Left renal pelvis (tissue), 4 donors: ENCODE data around the gene ZYG11A. TPM values are rescaled to one million over a fixed set of nuclear protein-coding genes. Genes with fewer than 3 reads are reported as not detected.
A peak's percentile ranks its signal among the peaks of the same experiment; 100 is the strongest.
"Not testable (repeated sequence)": the region's sequence is repeated elsewhere in the genome, so short reads cannot be mapped to it uniquely, and the experiment has no call there.

ENCODE experiments used
- DNase-seq, 4 donors: peaks; one replicate each; pipeline ENCODE4 v3.0.0-alpha.2; 2013; ENCODE audit warnings: low read depth in 4 of 4, low spot score in 3 of 4
- polyA plus RNA-seq, 4 donors: library from polyadenylated mRNA; unstranded; fragments of 120-200 nt; gene quantifications; one replicate each; pipeline ENCODE4 v1.2.1, GENCODE V29; 2013; ENCODE audit not compliant: insufficient read length in 4 of 4

ZYG11A gene
- under 1 TPM; 0.17 to 0.23 (median 0.18) TPM for polyA plus RNA-seq

GRCh38 chr1:52842643-52843310, at the start of gene ZYG11A:
Gene ZYG11A, plus strand, starts transcription at chr1:52842760. Its CDS starts 124 bp downstream, at chr1:52842884.
- DNase-seq: peak in 1 of 4 donors; percentile 29

- not testable (repeated sequence) for DNase-seq
These were observed 48.8 kb upstream of the ZYG11A start for GRCh38 chr1:52793717-52794116.

GRCh38 chr1:52795464-52795863, 47.1 kb upstream of the ZYG11A start:
- DNase-seq: no peak

- no peak for DNase-seq
These were observed 44.2 kb upstream of the ZYG11A start for GRCh38 chr1:52798331-52798730.

GRCh38 chr1:52801011-52801410, 41.5 kb upstream of the ZYG11A start:
- no peak for DNase-seq

GRCh38 chr1:52804083-52804482, 38.5 kb upstream of the ZYG11A start:
- not testable (repeated sequence) for DNase-seq

GRCh38 chr1:52814465-52814864, 28.1 kb upstream of the ZYG11A start:
- DNase-seq: no peak

GRCh38 chr1:52820830-52821229, 21.7 kb upstream of the ZYG11A start:
- DNase-seq: not testable (repeated sequence)

GRCh38 chr1:52825868-52826267, 16.7 kb upstream of the ZYG11A start:
- no peak for DNase-seq

GRCh38 chr1:52834798-52835197, 7.8 kb upstream of the ZYG11A start:
- no peak for DNase-seq

- DNase-seq: no peak
These were observed 6.5 kb upstream of the ZYG11A start for GRCh38 chr1:52836035-52836434.

- not testable (repeated sequence) for DNase-seq
These were observed 3.4 kb upstream of the ZYG11A start for GRCh38 chr1:52839175-52839574.

GRCh38 chr1:52845119-52845518, 2.6 kb downstream of the ZYG11A start:
- not testable (repeated sequence) for DNase-seq

- no peak for DNase-seq
These were observed 5.9 kb downstream of the ZYG11A start for GRCh38 chr1:52848423-52848822.

GRCh38 chr1:52850951-52851350, 8.4 kb downstream of the ZYG11A start:
- DNase-seq: no peak

GRCh38 chr1:52852854-52853253, 10.3 kb downstream of the ZYG11A start:
- no peak for DNase-seq

GRCh38 chr1:52855584-52855983, 13.0 kb downstream of the ZYG11A start:
- no peak for DNase-seq

- no peak for DNase-seq
These were observed 13.5 kb downstream of the ZYG11A start for GRCh38 chr1:52856026-52856425.

- DNase-seq: no peak
These were observed 14.9 kb downstream of the ZYG11A start for GRCh38 chr1:52857443-52857842.

- no peak for DNase-seq
These were observed 20.3 kb downstream of the ZYG11A start for GRCh38 chr1:52862666-52863458.

- DNase-seq: no peak
These were observed 24.7 kb downstream of the ZYG11A start for GRCh38 chr1:52867087-52867863.
